ENCODE results near the gene ALAD. TPM values are rescaled to one million over a fixed set of nuclear protein-coding genes. Genes with fewer than 3 reads are reported as not detected.
"Not testable (repeated sequence)": the region's sequence is repeated elsewhere in the genome, so short reads cannot be mapped to it uniquely, and the experiment has no call there.

ALAD gene
- total RNA-seq, 1 donor from 2014 or later: 108 TPM

- DNase-seq (ENCODE audit: low spot score): no peak
These were observed 2.3 kb downstream of the ALAD start for GRCh38 chr9:113398796-113399195.

- no peak for DNase-seq (ENCODE audit: low spot score)
These were observed 3.9 kb downstream of the ALAD start for GRCh38 chr9:113397203-113397631.

GRCh38 chr9:113395000-113395861, 5.9 kb downstream of the ALAD start:
- DNase-seq (ENCODE audit: low spot score): no peak

- DNase-seq (ENCODE audit: low spot score): no peak
These were observed 7.8 kb downstream of the ALAD start for GRCh38 chr9:113393281-113393680.

- DNase-seq (ENCODE audit: low spot score): no peak
These were observed 9.2 kb downstream of the ALAD start for GRCh38 chr9:113391917-113392316.

- no peak for DNase-seq (ENCODE audit: low spot score)
These were observed 10.7 kb downstream of the ALAD start for GRCh38 chr9:113390192-113390960.

GRCh38 chr9:113389451-113389850, 11.6 kb downstream of the ALAD start:
- no peak for DNase-seq (ENCODE audit: low spot score)

- peak; percentile 73 for DNase-seq (ENCODE audit: low spot score)
These were observed 12.3 kb downstream of the ALAD start for GRCh38 chr9:113388833-113389232.

- DNase-seq (ENCODE audit: low spot score): peak; percentile 84
These were observed 13.4 kb downstream of the ALAD start for GRCh38 chr9:113387560-113388230.

GRCh38 chr9:113386571-113387393, 14.3 kb downstream of the ALAD start:
- DNase-seq (ENCODE audit: low spot score): no peak

- DNase-seq (ENCODE audit: low spot score): peak; percentile 85
These were observed 19.1 kb downstream of the ALAD start for GRCh38 chr9:113381909-113382411.

GRCh38 chr9:113381441-113381840, 19.6 kb downstream of the ALAD start:
- not testable (repeated sequence) for DNase-seq (ENCODE audit: low spot score)

- DNase-seq (ENCODE audit: low spot score): no peak
These were observed 20.2 kb downstream of the ALAD start for GRCh38 chr9:113380869-113381378.

GRCh38 chr9:113379829-113380210, 21.3 kb downstream of the ALAD start:
- not testable (repeated sequence) for DNase-seq (ENCODE audit: low spot score)

- peak; percentile 62 for DNase-seq (ENCODE audit: low spot score)
These were observed 21.8 kb downstream of the ALAD start for GRCh38 chr9:113379094-113379828.

- DNase-seq (ENCODE audit: low spot score): peak; percentile 86
These were observed 24.2 kb downstream of the ALAD start, which contains the start of gene HDHD3 for GRCh38 chr9:113376634-113377567. HDHD3 (minus strand) TSS chr9:113376986; CDS start chr9:113374354, 2,632 bp downstream.

- no peak for DNase-seq (ENCODE audit: low spot score)
These were observed 25.7 kb downstream of the ALAD start for GRCh38 chr9:113375057-113376023.
